K562 (cell line): ENCODE measurements around the gene HYPK. TPM values are rescaled to one million over a fixed set of nuclear protein-coding genes. Genes with fewer than 3 reads are reported as not detected.

ENCODE experiments used
- ATF2 ChIP-seq: sonication (generic); formaldehyde crosslinking; IDR thresholded peaks from 2 replicates; pipeline ENCODE4 v1.8.1; 2022; ENCODE audit warnings: missing genetic modification reagents
- BHLHE40 ChIP-seq: IDR thresholded peaks from 2 replicates; pipeline ENCODE4 v1.6.1; 2011; ENCODE audit warnings: low read length, improper control_type of control experiment
- BRD9 ChIP-seq: fragments of 450-650 bp; IDR thresholded peaks from 2 replicates; pipeline ENCODE4 v1.6.1; 2018; ENCODE audit warnings: low read depth; ENCODE audit not compliant: partially characterized antibody
- CAMTA2 ChIP-seq: fragments of 250-450 bp; sonication (Bioruptor Pico); conservative IDR thresholded peaks from 2 replicates; pipeline ENCODE4 v1.5.1; 2022
- CTCF ChIP-seq, 3 experiments: IDR thresholded peaks in 2 of 3; conservative IDR thresholded peaks in 1 of 3; 2 replicates each; pipeline ENCODE4 v1.5.1; 2011 to 2012; ENCODE audit warnings: low read length in 3 of 3, mild to moderate bottlenecking in 3 of 3, control low read depth in 2 of 3, improper control_type of control experiment in 1 of 3, inconsistent platforms in 1 of 3, low read depth in 1 of 3, mixed read lengths in 1 of 3, moderate library complexity in 1 of 3; ENCODE audit not compliant: insufficient read depth in 2 of 3
- FOS ChIP-seq: IDR thresholded peaks from 3 replicates; pipeline ENCODE4 v1.6.1; 2011; ENCODE audit not compliant: insufficient read length; ENCODE audit errors: extremely low read depth
- FOXP1 ChIP-seq: sonication (generic); formaldehyde crosslinking; IDR thresholded peaks from 2 replicates; pipeline ENCODE4 v1.8.0; 2022; ENCODE audit warnings: mild to moderate bottlenecking, missing genetic modification reagents
- HMBOX1 ChIP-seq: sonication (generic); IDR thresholded peaks from 2 replicates; pipeline ENCODE4 v1.6.1; 2016
- HNRNPH1 ChIP-seq: fragments of 200-400 bp; formaldehyde crosslinking; optimal IDR thresholded peaks from 2 replicates; pipeline ENCODE3; 2017; ENCODE audit warnings: low read depth, mild to moderate bottlenecking, low read length, moderate library complexity
- MED1 ChIP-seq: sonication (generic); formaldehyde crosslinking; IDR thresholded peaks from 2 replicates; pipeline ENCODE4 v1.8.1; 2023; ENCODE audit warnings: missing genetic modification reagents, borderline replicate concordance
- NR4A1 ChIP-seq, 2 experiments: fragments of 250-450 bp in 1 of 2; fragments of 450-650 bp in 1 of 2; sonication (Bioruptor Pico) in 1 of 2; IDR thresholded peaks; 2 replicates each; pipeline versions ENCODE4 v1.4.0 to v1.6.1; 2016 to 2020; ENCODE audit warnings: mild to moderate bottlenecking in 2 of 2, missing compliant biosample characterization in 1 of 2, missing genetic modification characterization in 1 of 2, moderate library complexity in 1 of 2
- PATZ1 ChIP-seq: fragments of 250-450 bp; sonication (Bioruptor Pico); IDR thresholded peaks from 2 replicates; pipeline ENCODE4 v1.5.0; 2020; ENCODE audit warnings: mild to moderate bottlenecking, borderline replicate concordance
- RUNX1 ChIP-seq: sonication (generic); IDR thresholded peaks from 2 replicates; pipeline ENCODE4 v1.6.1; 2016; ENCODE audit warnings: antibody characterized with exemption, low read depth
- SP2 ChIP-seq: IDR thresholded peaks from 2 replicates; pipeline ENCODE4 v1.6.1; 2011; ENCODE audit warnings: mild to moderate bottlenecking, low read depth, low read length, moderate library complexity; ENCODE audit not compliant: poor library complexity, severe bottlenecking; ENCODE audit errors: extremely low read depth
- SRSF3 ChIP-seq: fragments of 200-400 bp; formaldehyde crosslinking; IDR thresholded peaks from 2 replicates; pipeline ENCODE4 v1.6.1; 2016; ENCODE audit warnings: mild to moderate bottlenecking, low read length, moderate library complexity; ENCODE audit not compliant: insufficient read depth
- TAL1 ChIP-seq: fragments of 450-650 bp; IDR thresholded peaks from 2 replicates; pipeline ENCODE4 v1.6.1; 2016; ENCODE audit warnings: mild to moderate bottlenecking
- ZBED1 ChIP-seq: IDR thresholded peaks from 2 replicates; pipeline ENCODE4 v1.6.1; 2014
- ZBTB7A ChIP-seq: IDR thresholded peaks from 2 replicates; pipeline ENCODE4 v1.6.1; 2011; ENCODE audit warnings: low read depth, mild to moderate bottlenecking, low read length, moderate library complexity, borderline replicate concordance; ENCODE audit not compliant: control insufficient read depth
- ZBTB8A ChIP-seq: fragments of 450-650 bp; IDR thresholded peaks from 2 replicates; pipeline ENCODE4 v1.6.1; 2018; ENCODE audit warnings: mild to moderate bottlenecking, moderate library complexity; ENCODE audit not compliant: partially characterized antibody
- ZKSCAN8 ChIP-seq: fragments of 200-800 bp; sonication (Bioruptor generic); IDR thresholded peaks from 2 replicates; pipeline ENCODE4 v1.6.1; 2016; ENCODE audit warnings: missing genetic modification characterization, missing compliant biosample characterization
- ZNF197 ChIP-seq: fragments of 200-800 bp; sonication (Bioruptor generic); IDR thresholded peaks from 2 replicates; pipeline ENCODE4 v1.6.1; 2016; ENCODE audit warnings: low read depth, missing genetic modification characterization, missing compliant biosample characterization
- ZNF431 ChIP-seq: sonication (generic); formaldehyde crosslinking; IDR thresholded peaks from 2 replicates; pipeline ENCODE4 v1.8.0; 2022; ENCODE audit warnings: mild to moderate bottlenecking, missing genetic modification reagents
- polyA plus RNA-seq, 8 experiments: library from polyadenylated mRNA; depleted of rRNA in 4 of 8; stranded (reverse) in 5 of 8; unstranded in 3 of 8; fragments of >200 nt; fragmentation: Nextera tagmentation in 2 of 8; fragmentation: Illumina TruSeq in 1 of 8; extraction: Ambion mirVana in 2 of 8; extraction: Trizol in 1 of 8; gene quantifications; 2 replicates each; pipeline versions ENCODE4 v1.2.1 to v1.2.3, GENCODE V29; 2011 to 2014; ENCODE audit warnings: inconsistent platforms in 1 of 8, missing spikeins in 1 of 8
- total RNA-seq, 7 experiments: library from RNA; depleted of rRNA in 6 of 7; stranded (reverse); fragments of >200 nt in 6 of 7; fragmentation: Illumina TruSeq in 2 of 7; extraction: Trizol in 2 of 7; gene quantifications; 2 replicates each; pipeline versions ENCODE4 v1.2.1 to v1.2.3, GENCODE V29; 2011 to 2021; ENCODE audit warnings: low replicate concordance in 1 of 7

The HYPK gene
- total and polyA plus RNA-seq, 9 of the 15 experiments (the other 6 are each of a cell fraction or from before 2014, with no cell fraction given): 7.2 to 28.0 (median 21.1) TPM

GRCh38 chr15:43800286-43801141 lies at the start of gene HYPK (continued):
- TF ChIP-seq BRD9 (no peak), SP2 (no peak), PATZ1 (CRISPR knock-in tag) (no peak), FOXP1 (CRISPR knock-in tag) (0 out of 2 replicates have a peak, but pooled peaks have one; percentile 49), ZBTB7A (no peak), BHLHE40 (peak; percentile 20; the same call in 1 of the 2 replicates), NR4A1 (CRISPR knock-in tag; IDR thresholded peaks at IDR 0.05) (no peak), NR4A1 (tag; IDR thresholded peaks at IDR 0.05) (no peak), ZNF431 (CRISPR knock-in tag) (no peak), RUNX1 (no peak), ATF2 (CRISPR knock-in tag) (no peak), ZBTB8A (no peak), MED1 (CRISPR knock-in tag) (no peak), TAL1 (no peak), ZBED1 (no peak), CAMTA2 (CRISPR knock-in tag) (no peak), HMBOX1 (0 out of 2 replicates have a peak, but pooled peaks have one; percentile 20), HNRNPH1 (no peak), SRSF3 (no peak), ZKSCAN8 (CRISPR knock-in tag) (no peak), ZNF197 (CRISPR knock-in tag) (no peak), FOS (no peak), CTCF (IDR thresholded peaks at IDR 0.05 in 2 of 3, conservative IDR thresholded peaks at IDR 0.05 in 1 of 3; ENCODE audit: insufficient read depth in 2 of 3, low read depth in 1 of 3, low read length in 3 of 3) (no peak)
